GM23248 (cell line): ENCODE data around the gene ZMAT5. TPM values are rescaled to one million over a fixed set of nuclear protein-coding genes. Genes with fewer than 3 reads are reported as not detected.

ENCODE experiments used
- DNase-seq: peaks from one replicate; pipeline ENCODE4 v3.0.0-alpha.2; 2015
- H2AFZ ChIP-seq: fragments of 200-600 bp; sonication (generic); 2 replicates; pipeline ENCODE4 v1.6.1; 2016; ENCODE audit warnings: antibody characterized with exemption
- H3F3A ChIP-seq: fragments of 200-600 bp; sonication (generic); 2 replicates; pipeline ENCODE4 v1.6.1; 2016; ENCODE audit warnings: mild to moderate bottlenecking, antibody characterized with exemption, mixed run types; ENCODE audit not compliant: insufficient read depth
- H3K27ac ChIP-seq: fragments of 200-600 bp; sonication (generic); 2 replicates; pipeline ENCODE4 v1.5.1; 2016; ENCODE audit warnings: mild to moderate bottlenecking
- H3K27me3 ChIP-seq: fragments of 200-600 bp; sonication (generic); replicated peaks from 2 replicates; pipeline ENCODE4 v1.6.1; 2016; ENCODE audit warnings: mild to moderate bottlenecking; ENCODE audit not compliant: insufficient read depth
- H3K36me3 ChIP-seq: fragments of 200-600 bp; sonication (generic); 2 replicates; pipeline ENCODE4 v1.6.1; 2016; ENCODE audit warnings: low read depth, mild to moderate bottlenecking
- H3K4me1 ChIP-seq: fragments of 200-600 bp; sonication (generic); 2 replicates; pipeline ENCODE4 v1.6.1; 2016; ENCODE audit warnings: mild to moderate bottlenecking; ENCODE audit not compliant: insufficient read depth
- H3K4me2 ChIP-seq: fragments of 200-600 bp; sonication (generic); one replicate; pipeline ENCODE4 v1.6.1; 2016; ENCODE audit warnings: mild to moderate bottlenecking; ENCODE audit not compliant: unreplicated experiment
- H3K4me3 ChIP-seq: fragments of 200-600 bp; sonication (generic); 2 replicates; pipeline ENCODE4 v1.5.1; 2016; ENCODE audit warnings: mild to moderate bottlenecking
- H3K79me2 ChIP-seq: fragments of 200-600 bp; sonication (generic); 2 replicates; pipeline ENCODE4 v1.6.1; 2016; ENCODE audit warnings: mild to moderate bottlenecking; ENCODE audit not compliant: insufficient read depth
- H3K9ac ChIP-seq: fragments of 200-600 bp; sonication (generic); 2 replicates; pipeline ENCODE4 v1.6.1; 2016; ENCODE audit warnings: mild to moderate bottlenecking
- H3K9me2 ChIP-seq: fragments of 200-600 bp; sonication (generic); 2 replicates; pipeline ENCODE4 v1.6.1; 2016; ENCODE audit warnings: mixed run types, mild to moderate bottlenecking, moderate library complexity; ENCODE audit not compliant: insufficient read depth
- H3K9me3 ChIP-seq: fragments of 200-600 bp; sonication (generic); one replicate; pipeline ENCODE4 v1.6.1; 2017; ENCODE audit warnings: low read depth
- H4K20me1 ChIP-seq: fragments of 200-600 bp; sonication (generic); 2 replicates; pipeline ENCODE4 v1.6.0; 2016; ENCODE audit not compliant: insufficient read depth
- EZH2 ChIP-seq: fragments of 200-600 bp; sonication (generic); IDR thresholded peaks from 2 replicates; pipeline ENCODE4 v1.6.1; 2018; ENCODE audit warnings: antibody characterized with exemption, mild to moderate bottlenecking; ENCODE audit not compliant: insufficient read depth, poor library complexity, severe bottlenecking
- EZH2phosphoT487 ChIP-seq: fragments of 200-600 bp; sonication (generic); IDR thresholded peaks from 2 replicates; pipeline ENCODE4 v1.6.1; 2018; ENCODE audit warnings: antibody characterized with exemption, moderate library complexity, mild to moderate bottlenecking, low read depth; ENCODE audit not compliant: insufficient read depth
- WGBS, 2 experiments: methylation state at CpG; one replicate each; pipeline ENCODE4 v1.1.6; 2015 to 2017; ENCODE audit warnings: low lambda C conversion rate in 2 of 2, low coverage in 1 of 2; ENCODE audit errors: missing lambda C conversion rate in 2 of 2; 5-methylcytosine and 5-hydroxymethylcytosine counted together
- in situ Hi-C: fragments of 300-500 bp; cut with MboI; formaldehyde crosslinking; loops from 2 replicates; pipeline ENCODE4 v1.15.0; 2020
- polyA plus RNA-seq: library from polyadenylated mRNA; unstranded; fragments of >200 nt; fragmentation: Nextera tagmentation; extraction: Ambion mirVana; gene quantifications from 2 replicates; pipeline ENCODE4 v1.2.1, GENCODE V29; 2016
- total RNA-seq: library from RNA; depleted of rRNA; stranded (reverse); fragments of >200 nt; shearing (Covaris generic); gene quantifications from 2 replicates; pipeline ENCODE4 v1.2.3, GENCODE V29; 2014

Gene ZMAT5
- total and polyA plus RNA-seq, 2 experiments from 2014 or later: 11.3 to 35.8 TPM

DNA sequence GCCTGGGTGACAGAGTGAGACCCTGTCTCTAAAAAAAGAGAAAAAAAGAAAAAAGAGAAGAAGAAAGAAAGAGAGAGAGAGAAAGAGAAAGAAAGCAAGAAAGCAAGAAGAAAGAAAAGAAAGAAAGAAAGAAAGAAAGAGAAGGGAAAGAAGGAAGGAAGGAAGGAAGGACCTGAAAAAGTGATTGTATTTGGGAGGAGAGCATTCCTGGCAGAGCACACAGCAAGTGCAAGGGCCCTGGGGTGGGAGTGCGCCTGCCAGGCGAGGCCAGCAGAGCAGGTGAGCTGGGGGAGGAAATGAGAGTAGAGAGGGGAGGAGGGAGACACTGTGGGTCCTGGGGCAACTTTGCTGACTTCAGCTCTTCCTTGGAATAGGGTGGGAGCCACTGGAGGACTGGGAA, 54.7 kb downstream of the ZMAT5 start:
- Histone ChIP-seq H3F3A (no peaks in the 10 kb centered on the region), H3K79me2 (no peaks in the 10 kb centered on the region), H3K9ac (no peak overlapping the region), H3K4me3 (no peak overlapping the region), H3K4me2 (no peak overlapping the region), H3K27me3 (peaks cover 19% of the 10 kb centered on the region; the same call in 1 of the 2 replicates), H2AFZ (no peak overlapping the region), H4K20me1 (no peaks in the 10 kb centered on the region), H3K9me2 (no peaks in the 10 kb centered on the region), H3K9me3 (no peaks in the 10 kb centered on the region), H3K4me1 (no peaks in the 10 kb centered on the region), H3K27ac (no peak overlapping the region), H3K36me3 (no peaks in the 10 kb centered on the region)
- TF ChIP-seq EZH2 (no peak), EZH2phosphoT487 (no peak)
- 61 to 80% methylated on average over 2 of the region's 2 CpGs for WGBS, 2 experiments
- in situ Hi-C loops: no loop called here
- no peak for DNase-seq

DNA sequence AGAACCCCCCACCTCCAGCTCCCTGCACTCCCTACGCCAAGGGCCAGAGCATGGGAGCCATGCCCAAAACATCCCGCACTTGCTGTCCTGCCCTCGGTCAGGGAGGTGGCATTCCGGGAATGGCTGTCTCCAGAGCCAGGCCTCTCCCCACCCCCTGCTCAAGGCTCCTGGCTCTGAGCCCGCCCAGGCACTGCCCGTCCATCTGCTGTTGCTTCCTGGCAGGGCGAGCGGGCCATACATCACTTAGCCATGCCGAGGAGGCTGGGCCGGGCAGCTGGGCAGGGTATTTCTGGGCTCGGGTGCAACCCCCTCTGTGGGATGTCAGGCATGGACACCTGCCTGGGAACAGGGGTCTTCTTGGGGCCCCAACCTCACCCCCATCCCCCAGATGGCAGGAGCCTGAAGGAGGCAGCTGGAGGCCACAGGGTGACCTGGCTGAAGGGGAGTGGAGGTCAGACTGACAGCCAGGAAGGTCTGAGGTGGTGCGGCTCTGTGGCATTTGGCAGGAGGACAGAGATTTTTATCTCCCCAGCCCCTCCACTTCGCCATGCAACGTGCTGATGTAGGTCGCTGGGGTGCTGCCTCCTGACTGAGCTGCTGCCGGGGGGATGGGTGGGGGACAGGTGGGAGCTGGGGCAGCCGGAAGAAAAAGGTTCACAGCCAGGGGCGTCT, 55.7 kb downstream of the ZMAT5 start:
- Histone ChIP-seq H3K9me3 (no peaks in the 10 kb centered on the region), H3K9me2 (no peaks in the 10 kb centered on the region), H2AFZ (no peak overlapping the region), H3K4me1 (no peaks in the 10 kb centered on the region), H4K20me1 (no peaks in the 10 kb centered on the region), H3K36me3 (no peaks in the 10 kb centered on the region), H3K79me2 (no peaks in the 10 kb centered on the region), H3K4me3 (no peak overlapping the region), H3F3A (no peaks in the 10 kb centered on the region), H3K27me3 (peaks cover 19% of the 10 kb centered on the region; the same call in 1 of the 2 replicates), H3K4me2 (no peak overlapping the region), H3K27ac (no peak overlapping the region), H3K9ac (no peak overlapping the region)
- in situ Hi-C loops: no loop called here
- 41 to 44% methylated on average over 16 to 18 of the region's 18 CpGs for WGBS, 2 experiments
- no peak for DNase-seq
- TF ChIP-seq EZH2phosphoT487 (no peak), EZH2 (no peak)

DNA sequence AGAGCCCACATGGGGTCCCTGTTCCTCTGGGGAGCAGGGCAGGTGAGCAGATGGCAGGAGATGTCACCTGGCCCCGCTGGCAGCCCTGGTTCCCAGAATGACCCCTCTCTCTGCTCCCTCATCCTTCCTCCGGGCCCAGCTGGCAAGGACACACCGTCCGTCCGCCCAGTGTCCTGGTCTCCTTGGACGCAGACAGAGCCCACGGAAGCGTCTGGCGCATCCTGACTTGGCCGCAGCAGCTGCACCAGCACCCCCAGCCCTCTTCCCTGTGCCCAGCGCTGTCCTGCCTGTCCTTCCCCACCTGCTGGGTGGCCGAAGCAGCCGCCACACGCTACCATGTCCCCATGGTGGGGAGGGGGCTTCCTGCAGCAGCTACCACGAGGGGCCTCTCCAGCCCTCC, 56.6 kb downstream of the ZMAT5 start:
- H3K27ac ChIP-seq: no peak overlapping the region

DNA sequence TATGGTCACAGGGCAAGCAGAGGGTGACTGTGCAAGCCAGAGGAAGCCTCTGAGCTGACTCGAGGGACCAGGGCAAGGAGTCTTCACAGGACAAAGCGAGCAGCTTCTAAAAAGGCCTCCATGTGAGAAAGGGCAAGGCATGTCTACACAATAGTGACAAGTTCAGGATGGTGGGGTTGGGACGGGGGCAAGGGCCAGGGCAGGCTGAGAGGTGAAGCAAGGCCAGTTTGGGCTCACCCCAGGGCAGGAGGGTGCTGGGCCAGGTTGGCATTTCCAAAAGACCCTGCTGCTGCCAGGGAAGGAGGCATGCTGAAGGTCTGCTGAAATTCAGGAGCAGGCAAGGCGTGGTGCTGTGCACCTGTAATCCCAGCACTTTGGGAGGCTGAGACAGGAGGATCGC, 59.3 kb downstream of the ZMAT5 start:
- Histone ChIP-seq H4K20me1 (no peaks in the 10 kb centered on the region), H3K4me2 (no peak overlapping the region), H3K9ac (no peak overlapping the region), H3K27me3 (peaks cover 7% of the 10 kb centered on the region; the same call in 1 of the 2 replicates), H2AFZ (no peak overlapping the region), H3K36me3 (no peaks in the 10 kb centered on the region), H3K4me3 (no peak overlapping the region), H3K9me2 (no peaks in the 10 kb centered on the region), H3F3A (no peaks in the 10 kb centered on the region), H3K27ac (no peak overlapping the region), H3K79me2 (no peaks in the 10 kb centered on the region), H3K4me1 (no peaks in the 10 kb centered on the region), H3K9me3 (no peaks in the 10 kb centered on the region)
- WGBS, 2 experiments: 80 to 85% methylated on average over 5 of the region's 5 CpGs
- in situ Hi-C loops: no loop called here
- TF ChIP-seq EZH2phosphoT487: no peak
- no peak for TF ChIP-seq EZH2
- no peak for DNase-seq

More for the DNA sequence above, 56.6 kb downstream of the ZMAT5 start:
- Histone ChIP-seq H3F3A (no peaks in the 10 kb centered on the region), H3K9ac (no peak overlapping the region), H2AFZ (no peak overlapping the region), H3K4me2 (no peak overlapping the region), H3K4me3 (no peak overlapping the region), H3K4me1 (no peaks in the 10 kb centered on the region), H3K27me3 (peaks cover 19% of the 10 kb centered on the region; the same call in 1 of the 2 replicates), H4K20me1 (no peaks in the 10 kb centered on the region), H3K9me2 (no peaks in the 10 kb centered on the region), H3K36me3 (no peaks in the 10 kb centered on the region), H3K79me2 (no peaks in the 10 kb centered on the region), H3K9me3 (no peaks in the 10 kb centered on the region)
- TF ChIP-seq EZH2phosphoT487 (no peak), EZH2 (no peak)
- 49 to 54% methylated on average over 10 to 15 of the region's 15 CpGs for WGBS, 2 experiments
- DNase-seq: no peak
- in situ Hi-C loops: no loop called here

DNA sequence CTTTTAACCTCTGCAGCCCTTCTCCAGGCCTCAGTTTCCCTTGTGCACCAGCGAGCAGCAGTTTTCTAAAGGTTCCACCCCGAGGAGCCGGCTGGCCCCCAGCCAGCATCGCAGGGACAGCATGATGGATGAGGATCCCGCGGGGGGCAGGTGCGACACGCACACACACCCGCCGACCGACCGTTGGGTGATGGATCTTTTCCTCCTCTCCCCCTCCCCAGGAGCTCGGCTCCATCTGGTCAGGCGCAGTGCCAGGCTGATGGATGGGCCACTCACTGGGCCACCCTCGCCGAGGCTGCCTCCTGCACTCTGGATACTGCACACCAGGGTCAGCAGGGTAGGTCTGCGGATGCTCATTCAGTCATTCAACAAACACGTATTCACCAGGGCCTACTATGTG, 59.8 kb downstream of the ZMAT5 start:
- 30 to 32% methylated on average over 18 of the region's 18 CpGs for WGBS, 2 experiments
- Histone ChIP-seq H3K4me3 (no peak overlapping the region), H3K79me2 (no peaks in the 10 kb centered on the region), H3K9ac (no peak overlapping the region), H3K4me2 (no peak overlapping the region), H3K9me3 (no peaks in the 10 kb centered on the region), H3K27ac (no peak overlapping the region), H4K20me1 (no peaks in the 10 kb centered on the region), H3K4me1 (no peaks in the 10 kb centered on the region), H3K9me2 (no peaks in the 10 kb centered on the region), H3F3A (no peaks in the 10 kb centered on the region), H3K36me3 (no peaks in the 10 kb centered on the region), H2AFZ (no peak overlapping the region), H3K27me3 (peaks cover 2% of the 10 kb centered on the region; the same call in 1 of the 2 replicates)
- no peak for DNase-seq
- in situ Hi-C loops: no loop called here
- TF ChIP-seq EZH2: no peak
- no peak for TF ChIP-seq EZH2phosphoT487
